H1 (cell line): ENCODE measurements around the gene ZNF362. TPM values are rescaled to one million over a fixed set of nuclear protein-coding genes. Genes with fewer than 3 reads are reported as not detected.
A peak's percentile ranks its signal among the peaks of the same experiment; 100 is the strongest.

Experiments
- CTCF ChIA-PET: fragments of 300-600 bp; sonication (Branson Sonifier 250); formaldehyde crosslinking; loops from one replicate; lab custom pipeline; 2021; ENCODE audit not compliant: partially characterized antibody; lab: Charles Lee
- POLR2A ChIA-PET: fragments of 300-600 bp; sonication (Branson Sonifier 250); formaldehyde crosslinking; loops from one replicate; lab custom pipeline; 2021; ENCODE audit warnings: inconsistent platforms; ENCODE audit not compliant: partially characterized antibody; lab: Charles Lee
- DNase-seq, 2 experiments: peaks; one replicate each; pipeline versions ENCODE4 v3.0.0 to v3.0.0-alpha.2; 2010 to 2022; ENCODE audit warnings: low spot score in 2 of 2, low read depth in 1 of 2, mixed read lengths in 1 of 2
- FAIRE-seq: peaks from 2 replicates; lab custom pipeline; 2011; peaks lifted over from hg19 to GRCh38; lab: Jason Lieb, UNC
- H2AFZ ChIP-seq: 2 replicates; pipeline ENCODE4 v1.8.1; 2012; ENCODE audit warnings: low read length, inconsistent platforms
- H2AK5ac ChIP-seq: 2 replicates; pipeline ENCODE4 v1.6.1; 2013; ENCODE audit warnings: low read depth, low read length
- H2BK120ac ChIP-seq: replicated peaks from 2 replicates; pipeline ENCODE3; 2013; ENCODE audit warnings: low read depth, low read length, inconsistent platforms
- H2BK12ac ChIP-seq: 2 replicates; pipeline ENCODE4 v1.6.1; 2013; ENCODE audit warnings: low read depth, low read length
- H2BK15ac ChIP-seq: 2 replicates; pipeline ENCODE4 v1.6.1; 2013; ENCODE audit warnings: low read length
- H2BK20ac ChIP-seq: 2 replicates; pipeline ENCODE4 v1.6.1; 2013; ENCODE audit warnings: low read length
- H2BK5ac ChIP-seq: 2 replicates; pipeline ENCODE4 v1.6.1; 2013; ENCODE audit warnings: low read depth, low read length
- H3K14ac ChIP-seq: 2 replicates; pipeline ENCODE4 v1.6.1; 2013; ENCODE audit warnings: inconsistent platforms; ENCODE audit not compliant: insufficient read length
- H3K18ac ChIP-seq: 2 replicates; pipeline ENCODE4 v1.6.1; 2013; ENCODE audit warnings: low read length; ENCODE audit errors: extremely low read depth
- H3K23ac ChIP-seq: 2 replicates; pipeline ENCODE4 v1.6.1; 2013; ENCODE audit warnings: inconsistent platforms; ENCODE audit not compliant: insufficient read length
- H3K23me2 ChIP-seq: 2 replicates; pipeline ENCODE4 v1.6.1; 2013; ENCODE audit warnings: low read depth, low read length
- H3K27ac ChIP-seq: 2 replicates; pipeline ENCODE4 v1.6.1; 2011; ENCODE audit warnings: low read depth, low read length, inconsistent platforms
- H3K27me3 ChIP-seq, 4 experiments: replicated peaks in 1 of 4; 1 replicate in 1 of 4; 2 replicates in 3 of 4; pipeline versions ENCODE4 v1.6.1 to v1.8.1; 2011 to 2013; ENCODE audit warnings: low read length in 3 of 4, mild to moderate bottlenecking in 3 of 4, inconsistent platforms in 2 of 4, mixed read lengths in 2 of 4, moderate library complexity in 1 of 4; ENCODE audit not compliant: control insufficient read depth in 3 of 4, insufficient read depth in 3 of 4; ENCODE audit errors: extremely low read depth in 1 of 4
- H3K36me3 ChIP-seq, 4 experiments: 2 replicates each; pipeline versions ENCODE4 v1.6.1 to v1.8.1; 2011 to 2013; ENCODE audit warnings: mild to moderate bottlenecking in 4 of 4, low read length in 3 of 4, moderate library complexity in 2 of 4, control low read depth in 1 of 4, inconsistent platforms in 1 of 4; ENCODE audit not compliant: insufficient read depth in 4 of 4, control insufficient read depth in 2 of 4
- H3K4ac ChIP-seq: replicated peaks from 2 replicates; pipeline ENCODE3; 2013; ENCODE audit warnings: low read length, low read depth, mixed read lengths, inconsistent platforms; ENCODE audit not compliant: insufficient read length
- H3K4me1 ChIP-seq, 4 experiments: replicated peaks in 1 of 4; 1 replicate in 1 of 4; 2 replicates in 3 of 4; pipeline versions ENCODE4 v1.6.1 to v1.8.1; 2011 to 2013; ENCODE audit warnings: low read length in 3 of 4, inconsistent platforms in 2 of 4, mixed read lengths in 1 of 4; ENCODE audit not compliant: insufficient read depth in 4 of 4, control insufficient read depth in 3 of 4
- H3K4me2 ChIP-seq, 2 experiments: 2 replicates each; pipeline versions ENCODE4 v1.6.1 to v1.8.1; 2011 to 2013; ENCODE audit warnings: low read depth in 2 of 2, low read length in 2 of 2, control low read depth in 1 of 2, inconsistent platforms in 1 of 2, mild to moderate bottlenecking in 1 of 2; ENCODE audit not compliant: insufficient read depth in 1 of 2
- H3K4me3 ChIP-seq, 4 experiments: fragments of 200-600, 300-600 bp in 1 of 4; sonication (generic), shearing (Covaris generic), sonication (Bioruptor Twin) in 1 of 4; 2 replicates each; pipeline versions ENCODE4 v1.5.1 to v1.8.1; 2011 to 2016; ENCODE audit warnings: low read length in 4 of 4, low read depth in 3 of 4, control low read depth in 2 of 4, inconsistent platforms in 2 of 4, mild to moderate bottlenecking in 2 of 4, mixed read lengths in 1 of 4, moderate library complexity in 1 of 4; ENCODE audit not compliant: insufficient read depth in 2 of 4; ENCODE audit errors: extremely low read depth in 1 of 4
- H3K56ac ChIP-seq: replicated peaks from 2 replicates; pipeline ENCODE3; 2013; ENCODE audit warnings: low read depth, mild to moderate bottlenecking, mixed read lengths, low read length, inconsistent platforms; ENCODE audit not compliant: insufficient read length
- H3K79me1 ChIP-seq: 2 replicates; pipeline ENCODE4 v1.6.1; 2013; ENCODE audit warnings: low read depth, low read length, control low read depth
- H3K79me2 ChIP-seq, 2 experiments: 2 replicates each; pipeline versions ENCODE4 v1.6.1 to v1.8.1; 2012 to 2013; ENCODE audit warnings: low read length in 2 of 2, mild to moderate bottlenecking in 2 of 2, inconsistent platforms in 1 of 2; ENCODE audit not compliant: insufficient read depth in 2 of 2, control insufficient read depth in 1 of 2
- H3K9ac ChIP-seq, 4 experiments: replicated peaks in 1 of 4; 1 replicate in 1 of 4; 2 replicates in 3 of 4; pipeline versions ENCODE4 v1.6.1 to v1.8.1; 2011 to 2013; ENCODE audit warnings: low read depth in 3 of 4, low read length in 3 of 4, control low read depth in 2 of 4, mild to moderate bottlenecking in 2 of 4, moderate library complexity in 2 of 4, inconsistent platforms in 1 of 4; ENCODE audit errors: extremely low read depth in 1 of 4
- H3K9me3 ChIP-seq, 2 experiments: 2 replicates each; pipeline versions ENCODE4 v1.6.1 to v1.8.1; 2012 to 2013; ENCODE audit warnings: mild to moderate bottlenecking in 2 of 2, moderate library complexity in 2 of 2, control low read depth in 1 of 2, inconsistent platforms in 1 of 2, low read depth in 1 of 2, low read length in 1 of 2, mixed read lengths in 1 of 2; ENCODE audit not compliant: insufficient read depth in 2 of 2
- H4K20me1 ChIP-seq, 2 experiments: replicated peaks in 1 of 2; 2 replicates each; pipeline versions ENCODE3 to v1.8.1; 2011 to 2013; ENCODE audit warnings: inconsistent platforms in 2 of 2, low read length in 2 of 2, mild to moderate bottlenecking in 1 of 2; ENCODE audit not compliant: insufficient read depth in 2 of 2, control insufficient read depth in 1 of 2
- H4K5ac ChIP-seq: 2 replicates; pipeline ENCODE4 v1.6.1; 2013; ENCODE audit warnings: low read length, low read depth, mixed read lengths, inconsistent platforms; ENCODE audit not compliant: insufficient read length
- H4K8ac ChIP-seq: 2 replicates; pipeline ENCODE4 v1.8.0; 2013; ENCODE audit warnings: mild to moderate bottlenecking, moderate library complexity, low read length, inconsistent platforms; ENCODE audit not compliant: insufficient read depth; ENCODE audit errors: extremely low read depth
- H4K91ac ChIP-seq: replicated peaks from 2 replicates; pipeline ENCODE3; 2013; ENCODE audit warnings: low read length, mixed read lengths, inconsistent platforms; ENCODE audit not compliant: insufficient read length
- KDM5A ChIP-seq: fragments of 200-600 bp; IDR thresholded peaks from 2 replicates; pipeline ENCODE4 v1.7.1; 2012; ENCODE audit warnings: mild to moderate bottlenecking, low read length, inconsistent platforms, mixed read lengths
- RAD21 ChIP-seq, 2 experiments: IDR thresholded peaks in 1 of 2; conservative IDR thresholded peaks in 1 of 2; 2 replicates each; pipeline ENCODE4 v1.6.1; 2011; ENCODE audit warnings: low read depth in 2 of 2, low read length in 2 of 2, improper control_type of control experiment in 1 of 2, inconsistent platforms in 1 of 2, mild to moderate bottlenecking in 1 of 2, moderate library complexity in 1 of 2
- WGBS, 2 experiments: shearing (Covaris generic) in 1 of 2; methylation state at CpG; one replicate each; pipeline versions ENCODE4 v1.1.6 to v1.1.7; 2013 to 2015; ENCODE audit warnings: low lambda C conversion rate in 2 of 2, mixed read lengths in 2 of 2, inconsistent platforms in 1 of 2, low coverage in 1 of 2, missing lambda C conversion rate in 1 of 2; ENCODE audit not compliant: insufficient replicate concordance in 2 of 2, insufficient coverage in 1 of 2, insufficient read length in 1 of 2; ENCODE audit errors: extremely low coverage in 1 of 2, missing lambda C conversion rate in 1 of 2; 5-methylcytosine and 5-hydroxymethylcytosine counted together
- polyA plus RNA-seq, 7 experiments: library from polyadenylated mRNA; depleted of rRNA in 3 of 7; stranded (reverse) in 5 of 7; unstranded in 2 of 7; fragments of >200 nt in 5 of 7; fragments of 200-250 nt in 2 of 7; gene quantifications; 1 replicate in 5 of 7; 2 replicates in 1 of 7; 4 replicates in 1 of 7; pipeline versions ENCODE4 v1.2.1 to v1.2.3, GENCODE V29; 2011 to 2013; ENCODE audit warnings: missing spikeins in 2 of 7, mixed read lengths in 2 of 7
- total RNA-seq: library from RNA; stranded (reverse); fragmentation: NEBNext Ultra II Directional; extraction: Animal tissue kit (Norgen Biotek cat#: 25700); gene quantifications from 2 replicates; pipeline ENCODE4 v1.2.1, GENCODE V29; 2021
- TF ChIP-seq, protein P1 (sequence below): IDR thresholded peaks from 2 replicates; pipeline ENCODE4 v1.6.1; 2012; ENCODE audit warnings: low read length, inconsistent platforms

Gene ZNF362
- total and polyA plus RNA-seq, 2 of the 8 experiments (the other 6 are each of a cell fraction or from before 2014, with no cell fraction given) = 24.2 to 27.8 TPM

DNA sequence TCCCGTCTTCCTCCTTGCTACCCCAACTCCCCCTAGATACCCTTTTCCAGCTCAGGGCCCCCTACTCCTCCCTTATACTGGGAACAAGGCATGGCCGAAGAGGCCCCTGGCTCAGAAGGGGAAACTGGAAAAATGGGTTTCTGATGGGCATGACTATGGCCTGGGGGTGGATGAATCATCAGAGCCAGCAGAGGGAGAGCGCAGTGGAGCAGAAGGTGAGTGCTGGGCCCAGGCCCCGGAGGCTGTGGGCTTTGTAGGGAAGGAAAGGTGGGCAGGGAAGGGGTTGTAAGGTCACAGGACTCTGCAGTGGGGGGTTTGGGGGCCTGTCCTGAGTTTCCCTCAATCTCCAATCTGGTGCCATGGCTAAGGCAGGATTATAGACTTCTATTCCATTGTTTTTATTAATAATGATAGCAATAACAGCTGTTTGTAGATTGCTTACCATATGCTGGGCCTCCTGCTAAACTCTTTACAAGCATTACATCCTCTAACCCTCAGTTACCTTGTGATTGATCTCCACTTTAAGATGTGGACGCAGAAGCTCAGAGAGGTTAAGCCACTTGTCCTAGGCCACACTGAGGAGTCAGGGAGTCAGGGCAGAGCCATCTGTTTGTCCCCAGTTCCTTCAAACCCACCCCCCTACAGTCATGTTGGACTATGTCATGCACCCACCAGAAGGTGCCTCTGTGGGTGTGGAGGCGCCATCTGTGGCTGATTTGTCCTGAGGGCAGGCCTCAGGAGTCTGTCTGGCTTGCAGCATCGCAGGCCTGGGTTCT, 36.2 kb upstream of the ZNF362 start:
- Histone ChIP-seq H3K4me2 (no peak overlapping the region), H2BK15ac (no peak overlapping the region), H3K18ac (no peak overlapping the region), H3K36me3 (no peaks in the 10 kb centered on the region), H3K4ac (no peak overlapping the region), H3K9ac (no peak overlapping the region), H4K5ac (no peak overlapping the region), H2AFZ (no peak overlapping the region), H2BK20ac (no peak overlapping the region), H3K14ac (no peak overlapping the region), H4K8ac (no peak overlapping the region; the same call in none of the 2 replicates), H4K91ac (no peak overlapping the region), H3K23ac (no peak overlapping the region), H3K27ac (no peak overlapping the region), H2AK5ac (no peak overlapping the region), H3K79me2 (no peaks in the 10 kb centered on the region), H3K79me1 (no peaks in the 10 kb centered on the region), H2BK5ac (no peak overlapping the region), H3K27me3 (no peaks in the 10 kb centered on the region), H4K20me1 (no peaks in the 10 kb centered on the region), H3K9me3 (no peaks in the 10 kb centered on the region), H2BK120ac (no peak overlapping the region), H3K4me1 (no peaks in the 10 kb centered on the region), H2BK12ac (no peak overlapping the region), H3K4me3 (no peak overlapping the region), H3K23me2 (no peaks in the 10 kb centered on the region), H3K56ac (no peak overlapping the region)
- 86% methylated on average over 7 of the region's 7 CpGs; no CpG with 5 or more reads in 1 of the 2 experiments for whole genome bisulfite sequencing, 2 experiments
- FAIRE-seq (no peak), DNase-seq (no peak)
- CTCF ChIA-PET = interaction anchor here (0.6 to 1.5 kb wide), 9 partner anchors 10 to 812 kb away, joined by 3 to 16 read pairs (median 3); no protein-coding TSS in a partner anchor
- POLR2A ChIA-PET = interaction anchor here (1.0 kb wide), 1 partner anchor 75 kb away, joined by 3 read pairs; no protein-coding TSS in a partner anchor
- no peak for TF ChIP-seq KDM5A
- 0 out of 4 replicates have a peak, but pooled peaks of 1 of the 2 experiments have one; percentile 8 for TF ChIP-seq RAD21 (IDR thresholded peaks at IDR 0.05 in 1 of 2, conservative IDR thresholded peaks at IDR 0.05 in 1 of 2; ENCODE audit: low read depth in 2 of 2, low read length in 2 of 2)
- TF ChIP-seq, protein P1, sequence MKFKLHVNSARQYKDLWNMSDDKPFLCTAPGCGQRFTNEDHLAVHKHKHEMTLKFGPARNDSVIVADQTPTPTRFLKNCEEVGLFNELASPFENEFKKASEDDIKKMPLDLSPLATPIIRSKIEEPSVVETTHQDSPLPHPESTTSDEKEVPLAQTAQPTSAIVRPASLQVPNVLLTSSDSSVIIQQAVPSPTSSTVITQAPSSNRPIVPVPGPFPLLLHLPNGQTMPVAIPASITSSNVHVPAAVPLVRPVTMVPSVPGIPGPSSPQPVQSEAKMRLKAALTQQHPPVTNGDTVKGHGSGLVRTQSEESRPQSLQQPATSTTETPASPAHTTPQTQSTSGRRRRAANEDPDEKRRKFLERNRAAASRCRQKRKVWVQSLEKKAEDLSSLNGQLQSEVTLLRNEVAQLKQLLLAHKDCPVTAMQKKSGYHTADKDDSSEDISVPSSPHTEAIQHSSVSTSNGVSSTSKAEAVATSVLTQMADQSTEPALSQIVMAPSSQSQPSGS = no peak
